ENCODE measurements around the gene ARID1B.

Gene ARID1B

GRCh38 chr6:156883497-156884252 lies 106.5 kb downstream of the ARID1B start:
- DNase-seq = no peak

- DNase-seq = no peak
Measured at GRCh38 chr6:156884306-156884705, 107.1 kb downstream of the ARID1B start.

DNA sequence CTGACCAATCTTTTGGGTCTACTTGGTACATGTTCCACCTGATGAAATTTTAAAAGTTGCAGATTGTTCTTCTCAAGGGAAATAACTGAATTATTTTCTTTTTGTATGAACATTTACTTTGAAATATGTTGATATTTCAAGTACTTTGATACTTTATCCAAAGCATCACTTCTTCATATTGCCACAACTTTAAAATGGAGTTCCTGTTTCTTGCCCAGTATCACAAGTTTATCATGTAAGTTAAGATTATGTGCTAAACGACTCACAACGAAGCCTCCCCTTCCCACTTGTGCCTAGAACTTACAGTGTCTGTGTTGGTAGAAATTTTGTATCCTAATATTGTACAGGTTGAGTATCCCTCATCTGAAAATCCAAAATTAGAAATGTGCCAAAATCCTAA lies 108.4 kb downstream of the ARID1B start:
- DNase-seq = no peak

- no peak for DNase-seq
Measured at GRCh38 chr6:156886409-156886808, 109.2 kb downstream of the ARID1B start.

GRCh38 chr6:156887623-156888269 lies 110.6 kb downstream of the ARID1B start:
- DNase-seq = no peak

DNA sequence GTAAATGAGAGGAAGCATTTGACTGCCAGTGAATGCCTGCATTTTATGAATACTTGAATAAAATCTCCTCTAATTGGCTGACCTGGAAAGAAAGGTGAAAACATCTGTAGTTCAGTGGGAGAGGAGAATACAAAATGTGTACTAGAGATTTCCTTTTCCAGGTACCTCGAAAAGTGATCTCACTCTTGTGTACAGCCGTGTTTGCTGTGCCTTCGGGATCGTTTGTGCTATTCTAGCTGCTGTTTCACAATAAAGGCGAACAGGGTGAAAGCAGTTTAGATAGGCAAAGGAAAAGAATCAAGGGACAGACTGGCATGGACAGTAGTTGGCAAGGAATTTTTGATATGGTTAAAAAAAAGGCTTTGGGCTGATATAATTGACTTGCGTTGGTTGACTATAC lies 112.3 kb downstream of the ARID1B start:
- no peak for DNase-seq

DNA sequence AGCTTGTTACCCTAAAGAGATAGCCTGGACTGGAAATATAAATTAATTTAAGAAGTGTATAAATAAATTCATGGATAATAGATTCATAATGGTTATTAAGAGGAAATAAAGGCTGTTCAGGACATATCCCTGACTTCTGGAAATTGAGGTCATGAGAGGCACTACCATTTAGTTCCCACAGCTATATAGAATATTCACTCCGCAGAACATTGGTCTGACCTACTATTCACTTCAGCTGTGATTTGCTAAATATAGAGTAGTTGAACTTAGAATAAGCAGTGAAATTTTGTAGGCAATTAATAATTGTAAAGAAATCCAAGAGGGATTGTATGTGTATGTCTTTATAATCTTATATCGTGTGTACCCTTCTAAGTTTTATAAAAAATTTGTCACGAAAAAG lies 112.8 kb downstream of the ARID1B start:
- DNase-seq = no peak

- DNase-seq = no peak
Measured at GRCh38 chr6:156890627-156891314, 113.6 kb downstream of the ARID1B start.

- no peak for DNase-seq
Measured at GRCh38 chr6:156897907-156898531, 120.8 kb downstream of the ARID1B start.

- no peak for DNase-seq
Measured at GRCh38 chr6:156899071-156899470, 121.9 kb downstream of the ARID1B start.

DNA sequence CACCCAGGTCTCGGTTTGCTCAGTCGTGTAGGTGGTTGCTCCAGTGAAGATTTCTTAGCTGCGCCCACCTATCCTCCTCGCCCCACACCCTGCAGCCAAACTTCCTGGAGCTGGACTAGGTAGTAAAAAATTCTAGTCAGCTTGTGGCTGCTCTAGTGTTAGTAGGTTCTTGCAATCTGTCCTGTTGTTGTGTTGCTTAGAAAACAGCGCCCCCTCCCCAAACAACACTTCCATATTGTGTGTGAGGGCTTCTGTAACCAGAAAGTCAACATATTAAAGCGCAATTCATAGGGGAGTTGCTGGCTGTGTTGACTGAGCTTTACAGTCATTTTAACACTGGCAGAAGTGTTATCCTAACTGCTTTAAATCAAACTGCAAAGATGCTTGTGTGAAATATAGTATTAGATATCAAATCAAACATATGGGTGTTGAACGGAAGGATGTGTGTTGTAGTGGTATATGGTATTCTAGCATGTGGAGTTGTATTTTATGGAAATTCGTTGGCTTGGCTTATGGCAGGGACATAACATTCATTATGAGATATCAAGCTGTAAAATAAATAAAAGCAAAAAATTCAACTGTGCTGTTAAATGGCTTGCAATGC lies 122.5 kb downstream of the ARID1B start:
- DNase-seq = no peak

GRCh38 chr6:156900292-156900691 lies 123.1 kb downstream of the ARID1B start:
- DNase-seq = no peak

GRCh38 chr6:156901309-156902019 lies 124.3 kb downstream of the ARID1B start:
- no peak for DNase-seq

DNA sequence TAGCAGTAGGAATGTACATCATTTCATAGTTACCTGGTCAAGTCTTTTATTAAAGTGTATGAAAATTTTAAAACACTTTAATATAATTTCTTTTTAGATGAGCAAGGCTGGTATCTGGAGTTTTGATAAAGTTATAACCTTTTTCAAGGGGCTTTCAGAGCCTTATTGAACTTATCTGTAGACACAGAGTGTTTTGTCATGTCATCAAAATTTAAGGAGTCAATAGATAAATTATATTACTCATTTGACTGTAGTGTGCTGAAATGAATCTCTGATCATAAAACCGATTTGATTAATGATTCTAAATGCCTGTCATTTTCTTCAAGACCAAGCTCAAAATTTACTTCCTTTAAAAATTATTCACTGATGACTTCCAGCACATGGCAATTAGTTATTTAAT lies 125.6 kb downstream of the ARID1B start:
- DNase-seq = no peak

DNA sequence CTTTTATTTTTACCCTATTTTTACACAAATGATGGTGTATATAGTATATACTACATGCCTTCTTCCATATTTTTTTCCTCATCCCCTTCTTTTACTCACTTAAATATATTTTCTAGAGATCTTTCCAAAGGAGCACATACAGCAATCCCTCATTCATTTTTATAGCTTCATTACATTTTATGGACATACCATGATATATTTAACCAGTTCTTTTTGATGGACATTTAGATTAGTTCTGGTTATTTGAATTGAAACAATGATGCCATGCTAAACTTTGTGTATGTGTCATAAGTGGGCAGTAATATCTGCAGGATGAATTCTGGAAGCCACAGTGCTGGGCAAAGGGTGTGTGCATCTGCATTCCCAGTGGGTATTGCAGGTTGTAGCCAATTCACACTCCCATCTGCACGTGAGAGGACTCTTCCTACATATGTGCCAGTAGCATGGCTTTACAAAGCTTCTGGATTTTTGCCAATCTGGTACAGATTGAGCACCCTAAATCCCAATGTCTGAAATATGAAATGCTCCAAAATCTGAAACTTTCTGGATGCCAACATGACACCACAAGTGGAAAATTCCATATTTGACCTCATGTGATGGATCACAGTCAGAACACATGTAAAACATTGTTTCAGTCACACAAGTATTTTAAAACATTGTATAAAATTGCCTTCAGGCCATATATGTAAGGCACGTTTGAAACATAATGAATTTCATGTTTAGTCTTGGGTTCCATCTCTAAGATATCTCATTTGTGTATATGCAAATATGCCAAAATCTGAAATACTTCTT lies 127.2 kb downstream of the ARID1B start:
- DNase-seq = no peak

GRCh38 chr6:156905801-156906200 lies 128.6 kb downstream of the ARID1B start:
- DNase-seq = no peak

GRCh38 chr6:156906451-156906850 lies 129.3 kb downstream of the ARID1B start:
- DNase-seq = no peak

DNA sequence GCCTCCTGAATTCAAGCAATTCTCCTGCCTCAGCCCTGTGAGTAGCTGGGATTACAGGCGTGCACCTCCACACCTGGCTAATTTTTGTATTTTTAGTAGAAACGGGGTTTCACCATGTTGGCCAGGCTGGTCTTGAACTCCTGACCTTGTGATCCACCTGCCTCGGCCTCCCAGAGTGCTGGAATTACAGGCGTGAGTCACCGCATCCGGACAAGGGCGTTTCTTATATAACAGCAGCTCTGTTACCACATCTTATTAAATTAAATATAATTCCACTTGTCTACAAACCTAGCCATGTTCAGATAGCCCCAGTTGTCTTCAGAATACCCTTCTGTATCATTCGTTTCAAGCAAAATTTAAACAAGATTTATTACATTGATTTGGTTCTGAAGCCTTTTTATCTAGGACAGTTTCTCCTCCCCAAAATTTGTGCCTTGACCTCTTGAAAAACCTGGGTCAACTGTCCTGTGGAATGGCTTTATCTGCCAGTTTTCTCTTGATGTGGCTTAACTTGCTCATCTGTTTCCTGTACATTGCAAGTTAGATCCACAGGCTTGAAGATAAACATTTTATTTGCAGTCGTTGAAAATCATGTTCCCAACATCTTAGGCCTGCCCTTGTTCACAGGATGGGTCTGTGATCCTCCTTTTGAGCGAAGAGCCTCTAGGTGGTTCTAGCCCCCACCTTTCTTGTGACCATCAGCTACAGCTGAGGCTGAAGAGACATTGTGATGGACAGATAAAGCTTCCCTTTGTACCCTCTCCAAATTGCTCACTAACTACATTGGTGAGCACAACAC lies 132.2 kb downstream of the ARID1B start:
- DNase-seq = no peak

DNA sequence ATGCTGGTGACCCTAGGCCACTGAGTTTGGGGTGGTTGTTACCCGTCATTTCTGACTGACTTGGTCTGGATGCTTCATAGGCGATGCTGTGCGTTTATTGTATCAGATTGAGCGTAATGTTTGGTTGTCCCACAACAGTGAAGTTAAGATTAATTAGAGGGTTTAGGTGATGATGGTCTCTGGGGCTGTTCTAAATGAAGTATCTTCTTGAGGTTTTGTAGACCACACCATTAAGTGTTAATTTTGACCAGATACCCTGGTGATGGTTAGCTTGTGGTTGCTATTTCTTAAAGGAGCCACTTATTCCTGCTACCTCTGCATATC lies 132.8 kb downstream of the ARID1B start:
- no peak for DNase-seq

DNA sequence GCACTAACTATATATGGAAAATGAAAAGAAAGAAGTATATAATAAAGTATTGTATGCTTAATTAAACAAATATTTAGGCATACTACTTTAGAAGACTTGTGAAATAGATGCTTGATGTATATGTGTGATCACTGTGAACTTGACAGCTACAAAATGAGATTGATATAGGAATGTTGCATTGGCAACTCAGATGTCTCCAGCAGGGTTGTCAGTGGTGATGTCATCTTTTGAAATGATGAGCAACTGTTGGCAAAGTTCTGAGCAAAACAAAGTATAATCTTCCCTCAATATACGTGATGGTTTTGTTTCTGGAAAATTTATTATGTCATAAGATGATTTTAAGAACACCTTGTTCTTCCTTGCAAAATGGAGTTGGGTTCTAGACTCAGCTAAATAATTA lies 133.8 kb downstream of the ARID1B start:
- no peak for DNase-seq

DNA sequence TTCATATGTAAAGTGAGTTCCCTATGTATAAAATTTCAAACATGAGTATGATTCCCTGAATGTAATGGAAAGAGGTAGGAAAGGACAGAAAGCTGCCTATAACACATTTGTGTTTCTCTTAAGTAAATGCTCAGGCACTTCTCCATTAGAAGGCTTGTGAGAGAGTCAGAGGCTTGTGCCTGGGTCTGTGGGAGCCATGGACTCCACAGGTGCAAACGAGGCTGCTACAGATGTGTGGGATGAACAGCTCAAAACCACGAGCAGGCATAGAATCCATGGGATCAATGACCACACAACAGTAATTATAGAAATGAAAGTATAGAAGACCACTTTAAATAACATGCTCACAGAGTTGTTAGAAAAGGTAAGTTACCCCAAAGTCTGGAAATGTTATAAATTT lies 134.4 kb downstream of the ARID1B start:
- no peak for DNase-seq

Data from effector CD4-positive, alpha-beta T cell (primary cell).